ENCODE results near the gene TMTC3. TPM values are rescaled to one million over a fixed set of nuclear protein-coding genes. Genes with fewer than 3 reads are reported as not detected.
"Not testable (repeated sequence)": the region's sequence is repeated elsewhere in the genome, so short reads cannot be mapped to it uniquely, and the experiment has no call there.

Gene TMTC3
- total RNA-seq, 1 donor, result 71.7 TPM

DNA sequence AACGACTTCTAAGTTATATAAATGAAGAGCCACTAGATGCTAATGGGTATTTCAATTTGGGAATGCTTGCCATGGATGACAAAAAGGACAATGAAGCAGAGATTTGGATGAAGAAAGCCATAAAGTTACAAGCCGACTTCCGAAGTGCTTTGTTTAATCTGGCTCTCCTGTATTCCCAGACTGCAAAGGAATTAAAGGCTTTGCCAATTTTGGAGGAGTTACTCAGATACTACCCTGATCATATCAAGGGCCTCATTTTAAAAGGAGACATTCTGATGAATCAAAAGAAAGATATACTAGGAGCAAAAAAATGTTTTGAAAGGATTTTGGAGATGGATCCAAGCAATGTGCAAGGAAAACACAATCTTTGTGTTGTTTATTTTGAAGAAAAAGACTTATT lies 52.8 kb downstream of the TMTC3 start:
- TF ChIP-seq, protein P1, sequence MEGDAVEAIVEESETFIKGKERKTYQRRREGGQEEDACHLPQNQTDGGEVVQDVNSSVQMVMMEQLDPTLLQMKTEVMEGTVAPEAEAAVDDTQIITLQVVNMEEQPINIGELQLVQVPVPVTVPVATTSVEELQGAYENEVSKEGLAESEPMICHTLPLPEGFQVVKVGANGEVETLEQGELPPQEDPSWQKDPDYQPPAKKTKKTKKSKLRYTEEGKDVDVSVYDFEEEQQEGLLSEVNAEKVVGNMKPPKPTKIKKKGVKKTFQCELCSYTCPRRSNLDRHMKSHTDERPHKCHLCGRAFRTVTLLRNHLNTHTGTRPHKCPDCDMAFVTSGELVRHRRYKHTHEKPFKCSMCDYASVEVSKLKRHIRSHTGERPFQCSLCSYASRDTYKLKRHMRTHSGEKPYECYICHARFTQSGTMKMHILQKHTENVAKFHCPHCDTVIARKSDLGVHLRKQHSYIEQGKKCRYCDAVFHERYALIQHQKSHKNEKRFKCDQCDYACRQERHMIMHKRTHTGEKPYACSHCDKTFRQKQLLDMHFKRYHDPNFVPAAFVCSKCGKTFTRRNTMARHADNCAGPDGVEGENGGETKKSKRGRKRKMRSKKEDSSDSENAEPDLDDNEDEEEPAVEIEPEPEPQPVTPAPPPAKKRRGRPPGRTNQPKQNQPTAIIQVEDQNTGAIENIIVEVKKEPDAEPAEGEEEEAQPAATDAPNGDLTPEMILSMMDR (IDR thresholded peaks at IDR 0.05; ENCODE audit: insufficient read depth, low read depth, low read length), result no peak
- no peak for DNase-seq (ENCODE audit: low read depth)
- no peak overlapping the region for H3K4me3 ChIP-seq (ENCODE audit: low read depth, low read length)

DNA sequence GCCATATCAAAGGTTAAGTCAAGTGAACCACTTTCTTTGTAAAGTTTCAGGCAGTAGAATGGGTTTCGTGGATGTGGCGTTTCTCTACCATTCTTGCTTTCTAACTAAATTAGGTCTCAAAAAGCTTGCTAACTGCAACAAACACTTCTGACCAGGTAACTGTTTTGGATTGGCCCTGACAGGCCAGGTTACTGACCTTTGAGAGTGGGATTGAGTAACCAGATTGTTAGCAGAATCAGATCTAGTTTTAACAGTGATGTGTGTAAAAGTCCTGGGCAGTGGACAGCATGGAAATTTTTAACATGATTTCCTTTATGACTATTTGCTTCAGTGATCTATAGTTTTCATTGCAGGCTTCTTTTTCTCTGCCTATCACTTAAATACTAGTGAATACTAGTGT lies 57.9 kb downstream of the TMTC3 start:
- no peak overlapping the region for H3K4me3 ChIP-seq (ENCODE audit: low read depth, low read length)
- TF ChIP-seq, protein P1 (IDR thresholded peaks at IDR 0.05; ENCODE audit: insufficient read depth, low read depth, low read length), result no peak
- DNase-seq (ENCODE audit: low read depth), result no peak

DNA sequence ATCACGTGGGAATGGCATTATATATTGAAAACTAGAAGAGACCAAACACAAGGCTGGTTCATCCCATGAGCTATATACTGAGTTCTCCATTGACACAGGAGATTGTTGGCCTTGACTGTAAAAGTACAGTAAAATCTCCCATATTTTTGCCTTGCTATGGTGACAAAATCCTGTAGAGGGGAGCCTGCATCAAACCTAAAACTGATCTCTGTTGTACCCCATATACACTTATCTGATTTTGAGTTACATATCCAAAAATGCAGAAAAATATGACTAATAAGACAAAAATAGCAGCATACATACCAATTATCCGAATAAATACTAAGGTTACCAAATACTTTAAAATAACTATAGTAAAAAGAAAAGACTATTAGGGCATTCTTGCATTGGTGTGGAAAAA lies 60.4 kb downstream of the TMTC3 start:
- TF ChIP-seq, protein P1 (IDR thresholded peaks at IDR 0.05; ENCODE audit: insufficient read depth, low read depth, low read length), result no peak
- no peak overlapping the region for H3K4me3 ChIP-seq (ENCODE audit: low read depth, low read length)
- no peak for DNase-seq (ENCODE audit: low read depth)

DNA sequence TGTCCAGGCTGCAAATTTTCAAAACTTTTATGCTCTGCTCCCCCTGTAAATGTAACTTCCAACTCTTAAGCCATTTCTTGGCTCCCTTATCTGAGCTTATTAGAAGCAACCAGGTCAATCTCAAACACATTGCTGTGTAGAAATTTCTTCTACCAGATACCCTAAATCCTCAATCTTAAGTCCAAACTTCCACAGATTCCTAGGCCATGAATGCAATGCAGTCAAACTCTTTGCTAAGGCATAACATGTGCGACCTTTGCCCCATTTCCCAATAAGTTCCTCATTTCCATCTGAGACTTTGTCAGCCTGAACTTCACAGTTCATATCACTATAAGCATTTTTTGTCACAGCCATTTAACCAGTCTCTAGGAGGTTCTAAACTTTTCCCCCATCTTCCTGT lies 64.5 kb downstream of the TMTC3 start:
- no peak overlapping the region for H3K4me3 ChIP-seq (ENCODE audit: low read depth, low read length)
- DNase-seq (ENCODE audit: low read depth), result peak; percentile 91
- TF ChIP-seq, protein P1 (IDR thresholded peaks at IDR 0.05; ENCODE audit: insufficient read depth, low read depth, low read length), result no peak

DNA sequence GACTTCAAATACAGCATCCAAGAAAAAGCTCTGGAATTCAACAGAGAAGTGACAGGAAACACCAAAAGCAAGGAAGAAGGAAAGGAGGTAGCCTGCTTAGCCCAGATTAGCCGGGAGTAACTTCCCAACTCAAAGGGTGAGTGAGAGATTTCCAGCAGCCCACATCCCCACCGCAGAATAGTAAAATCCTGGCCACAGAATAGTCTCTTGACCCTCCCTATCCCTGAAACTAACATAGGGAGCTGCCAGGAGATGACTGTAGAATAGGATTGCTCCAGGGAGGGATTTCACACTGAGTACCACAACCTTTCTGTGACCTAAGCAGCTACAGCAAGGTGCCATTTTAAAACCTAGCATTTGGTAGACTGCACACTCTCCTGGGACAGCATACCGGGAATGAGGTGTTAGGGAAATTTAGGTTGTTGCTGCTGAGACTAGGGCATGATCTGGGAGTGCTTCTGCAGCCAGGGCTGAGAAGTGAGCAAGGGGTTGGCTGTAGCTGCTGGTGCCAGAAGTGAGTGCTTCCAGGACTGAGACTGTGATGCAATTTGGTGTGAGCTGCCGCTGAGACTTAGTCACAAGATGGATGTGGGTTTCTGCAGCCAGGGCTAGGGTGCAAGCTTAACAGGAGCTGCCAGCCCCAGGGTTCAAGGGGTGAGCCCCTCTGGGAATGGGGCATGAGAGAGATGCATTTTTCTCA lies 66.0 kb downstream of the TMTC3 start:
- no peak overlapping the region for H3K4me3 ChIP-seq (ENCODE audit: low read depth, low read length)
- TF ChIP-seq, protein P1 (IDR thresholded peaks at IDR 0.05; ENCODE audit: insufficient read depth, low read depth, low read length), result no peak
- peak; percentile 84 for DNase-seq (ENCODE audit: low read depth)

DNA sequence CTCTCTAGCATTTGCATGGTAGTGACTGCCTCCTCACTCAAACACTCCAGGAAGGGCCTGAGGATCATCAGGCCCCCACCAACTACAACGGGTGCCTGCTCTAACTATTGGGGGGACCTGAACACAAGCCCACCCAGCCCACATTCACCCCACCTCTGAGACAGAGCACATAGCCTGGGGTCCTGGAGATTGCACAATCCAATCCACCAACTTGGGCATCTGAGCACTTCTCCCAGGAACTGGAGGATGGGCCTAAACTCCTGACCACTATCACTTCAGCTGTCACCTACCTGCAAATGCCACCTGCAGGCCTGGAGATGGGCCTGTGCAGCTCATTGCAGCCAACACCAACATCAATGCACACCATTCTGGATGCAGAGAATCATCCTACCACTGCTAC lies 66.6 kb downstream of the TMTC3 start:
- no peak overlapping the region for H3K4me3 ChIP-seq (ENCODE audit: low read depth, low read length)
- DNase-seq (ENCODE audit: low read depth), result no peak
- TF ChIP-seq, protein P1 (IDR thresholded peaks at IDR 0.05; ENCODE audit: insufficient read depth, low read depth, low read length), result no peak

DNA sequence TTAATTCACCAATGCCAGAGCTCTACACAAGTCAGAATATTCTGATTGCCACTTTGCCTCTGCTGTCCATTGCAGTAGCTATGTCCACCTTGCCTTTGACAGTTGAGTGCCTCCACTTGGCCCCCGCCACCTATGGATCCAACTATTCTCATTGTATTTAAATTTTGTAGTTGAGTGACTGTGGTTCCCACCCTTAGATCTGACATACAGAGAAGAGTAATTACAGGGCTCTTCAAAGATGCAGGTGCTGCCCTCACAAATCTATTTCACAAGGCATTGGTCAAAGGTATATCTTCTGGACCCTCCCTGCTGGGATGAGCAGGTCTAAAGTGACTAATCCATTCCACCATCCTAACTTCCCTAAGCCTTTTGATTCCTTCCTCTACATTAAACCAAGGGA lies 68.2 kb downstream of the TMTC3 start:
- not testable (repeated sequence) for DNase-seq (ENCODE audit: low read depth); H3K4me3 ChIP-seq (ENCODE audit: low read depth, low read length)

Measured in fibroblast of villous mesenchyme (primary cell).